OCI-M1 (cell line): ENCODE data around the gene KATNAL1.
A peak's percentile ranks its signal among the peaks of the same experiment; 100 is the strongest.
"Not testable (repeated sequence)": the region's sequence is repeated elsewhere in the genome, so short reads cannot be mapped to it uniquely, and the experiment has no call there.

Source experiments
- DNase-seq: peaks from one replicate; lab custom pipeline; 2025; lab: John Stamatoyannopoulos, UW

Gene KATNAL1

DNA sequence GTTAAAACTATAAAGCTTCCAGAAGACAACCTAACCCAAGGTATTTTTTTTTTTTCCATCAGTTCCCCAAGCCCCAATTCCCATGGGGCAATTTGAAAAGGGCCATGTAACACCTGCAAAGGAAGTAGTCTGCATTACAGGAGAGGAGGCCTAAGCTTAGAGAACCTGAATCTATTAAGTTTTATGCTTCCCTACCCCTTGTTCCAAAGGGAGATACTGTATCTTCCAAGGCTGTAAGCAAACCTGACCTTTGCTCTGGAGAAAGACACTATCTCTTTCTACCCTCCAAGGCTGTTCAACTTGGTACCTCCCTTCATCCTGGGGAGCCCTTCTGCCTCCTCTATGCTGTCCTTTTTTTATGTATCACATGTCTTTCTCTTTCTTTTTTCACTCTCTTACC is 15.0 kb downstream of the KATNAL1 start:
- DNase-seq: no peak

DNA sequence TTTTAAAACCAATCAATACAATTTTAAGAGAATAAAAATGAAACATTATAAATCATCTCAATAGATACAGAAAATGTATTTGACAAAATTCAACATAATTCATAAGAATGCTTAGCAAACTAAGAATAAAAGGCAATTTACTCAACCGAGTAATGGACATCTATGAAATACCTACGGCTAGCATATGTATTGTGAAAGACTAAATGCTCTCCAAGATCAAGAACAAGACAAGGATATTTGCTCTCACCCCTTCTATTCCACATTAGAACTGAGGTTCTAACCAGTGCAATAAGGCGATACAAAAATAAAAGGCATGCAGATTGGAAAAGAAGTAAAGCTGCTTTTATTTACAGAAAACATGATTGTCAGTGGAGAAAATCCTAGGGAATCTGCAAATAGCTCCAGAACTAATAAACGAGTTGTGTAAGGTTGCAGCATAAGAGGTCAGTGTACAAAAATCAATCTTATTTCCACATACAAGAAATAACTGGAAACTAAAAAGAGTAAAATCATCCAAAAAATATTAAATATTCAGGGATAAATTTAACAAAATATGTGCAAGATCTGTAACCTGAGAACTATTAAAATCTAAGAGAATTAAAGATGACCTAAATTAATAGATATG is 16.4 kb downstream of the KATNAL1 start:
- no peak for DNase-seq

DNA sequence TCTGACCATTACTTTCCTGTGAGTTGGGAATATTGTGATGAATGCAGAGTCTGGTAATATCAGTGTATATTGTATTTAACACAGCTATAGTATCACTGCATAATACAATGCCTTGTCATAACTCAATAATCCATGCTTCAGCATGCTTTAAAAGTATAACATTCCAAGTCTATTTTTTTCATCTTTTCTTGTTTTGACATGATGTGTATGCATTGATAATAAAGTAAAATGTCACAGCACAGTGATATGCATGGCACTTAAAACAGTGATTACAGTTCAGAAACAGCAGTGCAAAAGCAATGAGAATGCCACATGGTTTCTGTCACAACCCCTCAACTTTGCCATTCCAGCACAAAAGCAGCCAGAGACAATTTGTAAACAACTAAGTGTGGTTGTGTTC is 17.8 kb downstream of the KATNAL1 start:
- no peak for DNase-seq

DNA sequence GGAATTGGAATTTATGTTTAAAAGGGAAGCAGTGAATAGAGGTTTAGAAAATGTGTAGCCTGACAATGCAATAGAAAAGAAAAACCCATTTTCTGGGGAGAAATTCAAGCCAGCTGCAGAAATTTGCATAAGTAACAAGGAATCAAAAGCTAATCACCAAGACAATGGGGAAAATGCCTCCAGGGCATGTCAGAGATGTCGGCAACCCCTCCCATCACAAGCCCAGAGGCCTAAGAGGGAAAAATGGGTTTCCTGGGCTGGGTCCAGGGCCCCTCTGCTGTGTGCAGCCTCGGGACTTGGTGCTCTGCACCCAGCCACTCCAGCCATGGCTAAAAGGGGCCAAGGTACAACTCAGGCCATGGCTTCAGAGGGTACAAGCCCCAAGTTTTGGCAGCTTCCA is 21.3 kb downstream of the KATNAL1 start:
- not testable (repeated sequence) for DNase-seq

DNA sequence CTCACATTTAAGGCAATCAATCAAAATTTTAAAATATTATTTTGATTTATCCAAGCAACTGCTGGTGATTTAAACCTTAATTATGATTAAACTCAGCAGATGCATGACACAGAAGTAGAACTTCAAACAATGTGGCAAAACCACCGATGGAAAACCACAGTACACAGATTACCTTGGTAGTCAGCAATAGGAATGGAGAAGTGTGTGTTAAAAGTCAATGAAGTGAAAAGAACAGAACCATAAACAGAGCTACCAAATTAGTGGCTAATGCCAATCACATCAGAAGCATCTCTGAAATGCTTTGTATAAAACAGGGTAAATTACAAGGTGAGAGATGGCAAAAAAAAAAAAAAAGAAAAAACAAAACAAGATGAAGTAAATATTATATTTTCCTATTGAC is 31.2 kb downstream of the KATNAL1 start:
- no peak for DNase-seq

DNA sequence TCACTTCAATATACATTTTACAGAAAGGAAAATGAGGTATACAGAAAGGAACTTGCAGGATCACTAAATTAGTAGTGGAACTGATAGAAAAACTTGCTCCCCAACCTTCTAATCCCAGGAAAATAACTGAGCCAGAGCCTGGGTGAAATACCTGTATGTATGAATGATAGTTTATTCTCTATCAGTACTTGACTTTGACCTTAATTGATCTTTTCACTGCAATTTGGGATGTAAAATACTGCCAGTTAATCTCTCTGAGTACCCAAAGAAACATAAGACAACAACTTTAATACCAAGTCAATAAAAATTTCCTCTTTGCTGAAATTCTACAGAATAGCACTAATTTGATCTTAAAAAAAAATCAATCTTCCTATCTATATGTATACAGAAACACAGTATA is 33.3 kb downstream of the KATNAL1 start:
- no peak for DNase-seq

DNA sequence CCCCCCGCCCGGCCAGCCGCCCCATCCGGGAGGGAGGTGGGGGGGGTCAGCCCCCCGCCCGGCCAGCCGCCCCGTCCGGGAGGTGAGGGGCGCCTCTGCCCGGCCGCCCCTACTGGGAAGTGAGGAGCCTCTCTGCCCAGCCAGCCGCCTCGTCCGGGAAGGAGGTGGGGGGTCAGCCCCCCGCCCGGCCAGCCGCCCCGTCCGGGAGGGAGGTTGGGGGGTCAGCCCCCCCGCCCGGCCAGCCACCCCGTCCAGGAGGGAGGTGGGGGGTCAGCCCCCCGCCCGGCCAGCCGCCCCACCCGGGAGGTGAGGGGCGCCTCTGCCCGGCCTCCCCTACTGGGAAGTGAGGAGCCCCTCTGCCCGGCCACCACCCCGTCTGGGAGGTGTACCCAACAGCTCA is 37.3 kb downstream of the KATNAL1 start:
- DNase-seq: not testable (repeated sequence)

DNA sequence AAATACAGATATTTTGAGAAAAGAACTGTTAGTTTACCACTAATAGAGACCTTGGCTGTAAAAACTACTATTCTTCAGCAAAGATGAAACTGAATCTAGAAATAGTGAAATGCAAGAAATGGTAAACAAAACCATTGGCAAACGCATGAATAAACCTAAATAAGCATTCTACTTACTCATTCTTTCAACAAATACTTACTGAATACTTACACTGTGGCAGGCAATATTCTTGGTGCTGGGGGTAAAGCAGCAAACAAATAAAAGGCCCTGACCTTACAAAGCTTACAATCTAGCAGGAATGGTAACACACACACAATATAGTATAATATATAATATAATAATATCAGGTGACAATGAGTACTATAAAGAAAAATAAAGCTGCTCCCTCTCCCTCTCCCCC is 38.7 kb downstream of the KATNAL1 start:
- no peak for DNase-seq

DNA sequence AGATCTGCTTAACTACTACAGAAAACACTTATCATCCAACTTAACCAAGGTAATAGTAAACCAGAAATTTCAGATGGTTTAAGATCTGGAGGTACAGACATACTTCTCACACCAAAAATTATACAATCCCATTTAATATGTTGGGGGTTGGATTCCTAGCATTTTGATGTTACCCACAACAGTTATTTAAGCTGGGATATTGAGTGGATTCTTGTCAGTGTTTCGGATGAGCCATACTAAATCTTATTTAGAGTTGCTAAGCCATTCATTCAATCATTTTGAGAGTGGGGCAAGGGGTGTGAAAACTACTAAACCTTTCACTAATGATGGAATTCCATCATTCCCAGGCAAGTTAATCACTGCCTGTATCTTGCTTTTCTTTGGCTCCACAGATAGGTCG is 40.6 kb downstream of the KATNAL1 start:
- no peak for DNase-seq

DNA sequence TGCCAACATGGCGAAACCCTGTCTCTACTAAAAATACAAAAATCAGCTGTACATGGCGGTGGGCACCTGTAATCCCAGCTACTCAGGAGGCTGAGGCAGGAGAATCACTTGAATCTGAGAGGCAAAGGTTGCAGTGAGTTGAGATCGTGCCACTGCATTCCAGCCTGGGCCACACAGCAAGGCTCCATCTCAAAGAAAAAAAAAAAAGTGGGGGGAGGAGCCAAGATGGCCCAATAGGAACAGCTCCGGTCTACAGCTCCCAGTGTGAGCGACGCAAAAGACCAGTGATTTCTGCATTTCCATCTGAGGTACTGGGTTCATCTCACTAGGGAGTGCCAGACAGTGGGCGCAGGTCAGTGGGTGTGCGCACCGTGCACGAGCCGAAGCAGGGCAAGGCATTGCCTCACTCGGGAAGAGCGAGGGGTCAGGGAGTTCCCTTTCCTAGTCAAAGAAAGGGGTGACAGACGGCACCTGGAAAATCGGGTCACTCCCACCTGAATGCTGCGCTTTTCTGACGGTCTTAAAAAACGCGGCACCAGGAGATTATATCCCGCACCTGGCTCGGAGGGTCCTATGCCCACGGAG is 48.1 kb downstream of the KATNAL1 start:
- DNase-seq: not testable (repeated sequence)

DNA sequence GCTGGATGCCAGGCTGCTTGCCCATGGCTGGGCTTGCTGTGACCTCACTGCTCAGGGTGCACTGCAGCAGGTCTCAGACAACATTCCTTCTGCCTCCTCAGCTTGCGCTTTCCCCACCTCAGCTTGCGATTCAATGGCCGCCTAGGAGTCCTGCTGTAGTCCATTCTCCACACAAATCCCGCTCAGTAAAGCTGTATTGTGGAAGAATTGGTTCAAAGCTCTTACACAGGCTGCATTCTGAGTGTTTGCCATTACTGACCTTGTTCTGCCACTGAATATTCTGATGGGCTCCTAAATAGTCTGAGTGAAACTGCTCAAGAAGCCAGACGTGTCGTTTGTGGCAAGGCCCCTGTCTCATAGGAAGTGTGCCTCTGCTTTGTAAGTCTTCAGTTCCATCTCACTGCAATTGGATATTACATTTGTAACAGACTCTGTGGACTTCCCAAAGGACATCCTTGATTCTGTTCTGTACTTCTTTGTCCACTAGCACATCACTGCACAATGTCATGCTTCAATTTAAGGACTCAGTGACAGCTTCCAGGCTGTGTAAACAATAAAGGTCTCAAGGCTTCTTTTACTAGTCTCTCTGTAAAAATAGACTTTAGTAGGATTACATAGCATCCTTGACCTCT is 49.8 kb downstream of the KATNAL1 start:
- no peak for DNase-seq

DNA sequence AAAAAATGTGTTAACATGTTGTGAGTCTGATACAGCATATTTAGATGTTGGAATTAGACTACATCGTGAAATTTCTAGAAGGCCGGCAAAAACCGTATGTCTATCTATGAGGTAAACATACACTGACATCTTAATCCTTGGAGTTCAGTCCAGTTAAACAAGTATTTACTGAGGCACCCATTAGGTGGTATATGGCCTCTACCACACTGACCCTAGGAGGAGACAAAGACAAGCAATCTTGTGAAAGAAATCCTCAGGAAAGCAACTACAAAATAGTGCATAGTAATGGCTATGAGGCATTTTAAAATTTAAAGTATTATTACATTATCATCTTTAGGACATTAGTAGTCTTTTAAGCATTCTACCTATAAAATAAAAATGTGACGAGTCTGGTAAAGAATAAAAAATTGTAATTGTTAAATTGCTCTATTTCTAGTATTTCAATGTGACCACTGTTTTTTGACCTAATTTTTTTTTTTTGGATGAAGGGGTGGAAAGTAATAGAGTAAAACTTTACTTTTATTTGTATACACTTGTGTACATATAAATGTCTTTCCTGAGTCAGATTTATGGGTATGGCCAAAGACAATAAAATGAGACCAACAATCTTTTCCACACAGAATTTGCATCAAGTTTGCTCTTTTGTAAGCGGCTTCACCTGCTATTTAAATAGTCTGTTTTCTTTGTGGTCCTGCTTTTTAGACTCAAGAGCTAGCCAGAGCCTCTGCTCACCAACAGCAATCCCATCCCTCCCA is 50.5 kb downstream of the KATNAL1 start:
- DNase-seq: no peak

DNA sequence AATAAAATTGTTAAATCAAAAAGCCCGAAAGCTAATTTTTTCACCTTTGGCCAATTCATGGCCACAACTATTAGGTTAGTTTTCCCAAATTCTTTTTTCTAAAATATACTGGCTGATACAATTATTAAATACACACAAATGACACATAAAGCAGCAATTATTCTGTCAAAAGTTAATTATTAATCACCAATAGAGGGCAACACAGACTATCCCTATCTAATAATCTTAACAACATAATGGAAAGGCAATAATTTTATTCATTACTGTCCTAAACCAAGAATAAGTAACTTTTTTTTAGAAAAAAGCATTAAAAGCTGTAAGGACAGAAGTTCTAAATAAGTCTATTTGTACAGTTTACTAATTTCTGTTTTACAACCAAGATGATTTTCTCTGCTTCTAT is 51.7 kb downstream of the KATNAL1 start:
- DNase-seq: no peak

DNA sequence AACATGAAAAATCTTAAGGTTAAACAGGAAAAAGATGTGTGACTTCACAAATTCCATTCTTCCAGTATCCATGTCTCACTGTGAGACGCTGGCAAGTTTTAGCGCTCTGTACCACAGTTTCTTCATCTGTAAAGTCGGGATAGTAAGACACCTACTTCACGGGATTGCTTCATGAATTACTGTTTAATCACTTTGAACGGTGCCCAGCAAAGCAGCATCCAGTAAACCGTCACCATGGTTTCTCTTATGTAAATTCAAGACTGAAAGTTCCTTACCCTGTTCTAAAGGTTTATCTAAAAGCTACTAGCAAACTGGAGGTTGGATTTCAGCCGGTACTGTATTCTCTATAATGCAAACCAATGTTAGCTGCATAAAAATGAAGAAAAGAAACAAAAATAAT is 53.5 kb downstream of the KATNAL1 start:
- no peak for DNase-seq

DNA sequence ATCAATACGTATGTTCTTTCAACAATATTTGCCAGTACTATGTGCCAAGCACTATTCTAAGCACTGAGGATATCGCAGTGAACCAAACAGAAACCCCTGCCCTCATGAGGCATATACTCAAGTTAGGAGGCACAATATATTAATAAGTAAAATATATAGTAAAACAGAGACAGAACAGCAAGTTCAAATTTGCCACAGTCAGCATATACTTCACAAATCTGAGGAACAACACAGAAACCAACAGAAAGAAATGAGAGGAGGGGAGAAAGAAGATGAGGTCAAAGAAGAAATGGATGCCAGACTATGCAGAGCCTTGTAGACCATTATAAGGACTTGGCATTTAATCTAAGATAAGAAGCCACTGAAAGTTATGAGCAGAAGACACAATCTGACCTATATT is 59.9 kb downstream of the KATNAL1 start:
- no peak for DNase-seq

DNA sequence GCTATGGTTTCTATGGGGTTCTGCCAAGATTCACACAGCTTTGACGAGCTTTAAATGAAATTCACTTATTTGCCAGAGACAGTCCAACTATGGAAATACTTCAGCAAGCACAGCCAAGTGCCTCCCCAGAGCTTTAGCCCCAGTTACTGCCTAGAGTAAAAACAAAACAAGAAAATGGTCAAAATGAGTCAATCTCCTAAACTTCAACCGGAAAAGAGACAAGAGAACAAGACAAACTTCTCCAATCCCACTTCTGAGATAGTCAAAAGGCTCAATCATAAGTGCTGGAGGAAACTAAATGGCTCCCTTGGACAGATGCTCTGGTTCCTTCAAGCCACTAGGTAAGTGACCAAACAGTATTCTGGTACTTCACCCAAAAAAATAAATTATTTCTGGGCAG is 65.8 kb downstream of the KATNAL1 start:
- no peak for DNase-seq

DNA sequence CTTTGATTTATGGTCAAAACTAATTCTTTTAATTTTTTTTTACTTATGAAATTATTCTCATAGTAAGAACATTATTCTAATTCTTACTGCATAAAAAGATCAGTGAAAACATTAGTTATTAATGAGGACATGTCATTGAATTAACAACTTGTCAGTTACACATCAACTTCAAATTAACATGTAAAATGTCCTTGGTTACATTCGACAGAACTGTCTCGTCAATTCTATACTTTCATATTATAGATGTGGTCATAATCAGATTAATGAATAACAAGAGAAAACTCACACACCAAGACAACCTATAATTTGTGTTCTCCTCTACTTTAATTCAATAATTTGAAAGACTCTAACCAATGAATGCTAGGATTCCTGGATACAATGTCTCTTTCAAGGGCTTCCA is 66.7 kb downstream of the KATNAL1 start:
- no peak for DNase-seq

DNA sequence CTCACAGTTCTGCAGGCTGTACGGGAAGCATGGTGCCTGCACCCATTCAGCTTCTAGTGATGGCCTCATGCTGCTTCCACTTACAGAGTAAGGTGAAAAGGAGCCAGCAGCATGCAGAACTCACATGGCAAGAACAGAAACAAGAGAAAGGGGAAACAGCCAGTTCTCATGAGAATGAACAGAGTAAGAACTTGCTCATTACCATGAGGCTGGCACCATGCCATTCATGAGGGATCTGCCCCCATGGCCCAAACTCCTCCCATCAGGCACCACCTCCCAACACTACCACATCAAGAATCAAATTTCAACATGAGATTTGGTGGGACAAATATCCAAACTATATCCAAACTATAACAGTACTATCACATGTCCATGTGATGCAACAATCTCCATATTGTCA is 72.1 kb downstream of the KATNAL1 start:
- peak; percentile 8 for DNase-seq

DNA sequence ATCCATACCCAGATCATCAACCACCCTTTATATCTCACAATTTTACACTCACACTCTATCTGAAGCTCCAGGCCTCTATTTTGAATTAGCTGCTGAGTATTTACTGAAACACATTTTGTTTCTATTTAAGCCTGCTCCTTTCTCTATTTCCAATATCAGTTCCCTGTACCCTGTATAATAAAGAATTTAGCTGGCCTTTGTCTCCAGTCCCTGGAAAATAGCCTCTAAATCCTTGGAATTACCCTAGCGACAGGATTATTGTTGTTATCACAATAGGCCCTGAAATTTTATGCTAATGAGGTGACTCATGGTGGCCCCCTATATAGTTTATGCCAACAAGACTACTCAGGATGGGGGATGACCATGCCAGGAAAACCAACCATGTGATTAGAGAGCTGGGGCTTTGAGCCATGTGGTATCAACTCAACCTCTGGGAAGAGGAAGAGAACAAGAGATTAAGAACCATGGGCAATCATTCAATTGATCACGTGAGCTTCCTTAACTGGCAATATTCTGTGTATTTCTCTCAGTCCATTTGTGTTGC is 72.7 kb downstream of the KATNAL1 start:
- no peak for DNase-seq

DNA sequence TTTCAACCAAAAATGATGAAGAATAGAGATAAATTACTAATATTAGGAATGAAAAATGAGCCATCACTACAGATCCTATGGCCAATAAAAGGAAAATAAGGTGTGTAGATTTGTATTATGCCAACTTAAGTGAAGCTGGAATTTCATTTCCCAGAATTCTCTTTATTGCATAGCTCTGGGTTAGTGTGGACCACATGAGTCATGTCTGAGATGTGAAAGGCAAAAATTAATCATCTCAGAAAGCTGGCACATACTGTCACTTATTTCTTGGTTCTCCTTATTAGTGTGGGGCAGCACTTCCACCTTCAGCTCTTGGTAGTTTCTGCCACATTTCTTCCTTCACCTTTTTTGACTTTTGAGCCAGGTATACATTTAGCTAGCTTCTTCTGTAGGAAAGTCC is 82.6 kb downstream of the KATNAL1 start:
- no peak for DNase-seq

DNA sequence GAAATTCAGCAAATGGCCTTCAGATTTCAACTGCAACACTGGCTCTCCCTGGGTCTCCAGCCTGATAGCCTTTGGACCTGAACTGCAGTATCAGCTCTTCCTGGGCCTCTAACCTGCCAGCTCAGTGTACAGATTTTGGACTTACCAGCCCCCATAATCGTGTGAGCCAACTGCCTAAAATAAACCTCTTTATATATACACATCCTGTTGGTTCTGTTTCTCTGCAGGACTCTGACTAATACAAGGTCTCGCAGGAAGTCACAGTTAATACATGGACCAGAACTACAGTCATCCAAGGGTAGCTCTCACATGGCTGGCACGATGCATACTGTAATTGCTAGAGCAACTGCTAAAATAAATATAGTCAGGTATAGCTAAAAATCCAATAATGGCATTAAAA is 85.1 kb downstream of the KATNAL1 start:
- DNase-seq: no peak

DNA sequence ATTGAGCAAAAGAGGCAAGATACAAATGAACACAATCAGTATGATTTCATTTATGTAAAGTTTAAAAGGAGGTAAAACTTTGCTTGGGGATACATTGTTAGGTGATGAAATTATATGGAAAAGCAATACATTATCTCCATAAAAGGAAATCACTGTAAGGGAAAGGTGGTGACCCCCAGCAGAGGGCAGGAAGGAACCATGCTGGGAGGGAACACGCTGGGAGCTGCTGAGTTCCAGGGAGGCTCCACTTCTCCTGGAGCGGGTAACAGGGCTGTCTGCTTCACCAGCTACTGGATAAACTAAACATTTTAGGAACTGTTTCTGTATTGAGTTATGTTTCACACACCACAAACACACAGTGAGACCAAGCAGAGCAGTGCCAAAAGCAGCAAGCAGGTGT is 91.2 kb downstream of the KATNAL1 start:
- DNase-seq: no peak

DNA sequence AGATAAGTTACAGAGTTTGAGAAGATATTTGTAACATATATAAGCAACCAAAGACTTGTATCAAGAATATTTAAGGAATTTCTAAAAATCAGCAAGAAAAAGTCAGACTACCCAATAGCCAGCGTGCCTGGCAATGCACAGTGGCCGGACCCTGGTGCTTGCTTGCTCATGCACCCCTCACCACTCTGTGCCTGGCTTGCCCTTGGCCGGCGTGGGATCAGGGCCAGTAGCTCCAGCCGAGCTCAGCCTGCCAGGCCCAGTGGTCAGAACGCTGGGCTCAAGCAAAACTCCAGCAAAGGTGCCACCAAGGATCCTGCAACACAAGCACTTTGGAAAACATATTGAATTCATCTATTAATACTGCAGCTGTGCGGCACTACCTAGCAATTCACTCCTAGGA is 95.1 kb downstream of the KATNAL1 start:
- DNase-seq: no peak
